PC-9 (cell line): ENCODE measurements around the gene STOX1.

ENCODE experiments used
- EZH2 ChIP-seq: fragments of 200-600 bp; sonication (generic); IDR thresholded peaks from 2 replicates; pipeline ENCODE4 v1.8.0; 2017; ENCODE audit warnings: antibody characterized with exemption, low read depth
- TF ChIP-seq, protein P1 (sequence below): fragments of 200-600 bp; sonication (generic); conservative IDR thresholded peaks from 2 replicates; pipeline ENCODE4 v1.6.1; 2017; ENCODE audit warnings: mixed run types, antibody characterized with exemption, mild to moderate bottlenecking, moderate library complexity

DNA sequence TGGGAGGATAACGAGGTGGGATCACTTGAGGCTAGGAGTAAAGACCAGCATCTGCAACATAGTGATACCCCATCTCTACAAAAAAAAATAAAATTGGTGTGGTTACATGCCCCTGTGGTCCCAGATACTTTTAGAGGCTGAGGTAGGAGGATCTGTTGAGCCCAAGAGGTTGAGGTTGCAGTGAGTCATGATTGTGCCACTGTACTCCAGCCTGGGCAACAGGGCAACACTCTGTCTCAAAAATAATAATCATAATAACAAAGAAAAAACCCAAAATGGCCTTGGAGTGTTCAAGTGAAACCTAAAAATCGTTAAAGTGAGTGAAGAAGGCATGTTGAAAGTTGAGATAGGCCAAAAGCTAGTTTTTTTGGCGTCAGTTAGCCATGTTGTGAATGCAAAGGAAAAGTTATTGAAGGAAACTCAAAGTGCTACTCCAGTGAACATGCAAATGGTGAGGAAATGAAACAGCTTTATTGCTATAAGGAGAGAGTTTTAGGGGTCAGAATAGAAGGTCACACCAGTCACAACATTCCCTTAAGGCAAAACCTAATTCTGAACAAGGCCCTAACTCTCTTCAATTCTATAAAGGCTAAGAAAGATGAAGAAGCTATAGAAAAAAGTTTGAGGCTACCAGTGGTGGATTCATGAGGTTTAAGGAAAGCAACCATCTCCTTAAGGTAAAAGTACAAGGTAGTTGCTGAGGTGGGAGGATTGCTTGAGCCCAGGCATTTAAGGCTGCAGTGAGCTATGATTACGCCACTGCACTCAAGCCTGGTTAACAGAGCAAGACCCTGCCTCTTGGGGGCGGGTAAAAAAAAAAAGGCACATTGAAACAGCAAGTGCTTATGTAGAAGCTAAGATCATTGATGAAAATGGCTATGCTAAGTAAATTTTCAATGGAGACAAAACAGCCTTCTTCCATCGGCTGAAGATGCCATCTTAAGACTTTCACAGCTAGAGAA, 45.4 kb upstream of the STOX1 start:
- TF ChIP-seq, protein P1, sequence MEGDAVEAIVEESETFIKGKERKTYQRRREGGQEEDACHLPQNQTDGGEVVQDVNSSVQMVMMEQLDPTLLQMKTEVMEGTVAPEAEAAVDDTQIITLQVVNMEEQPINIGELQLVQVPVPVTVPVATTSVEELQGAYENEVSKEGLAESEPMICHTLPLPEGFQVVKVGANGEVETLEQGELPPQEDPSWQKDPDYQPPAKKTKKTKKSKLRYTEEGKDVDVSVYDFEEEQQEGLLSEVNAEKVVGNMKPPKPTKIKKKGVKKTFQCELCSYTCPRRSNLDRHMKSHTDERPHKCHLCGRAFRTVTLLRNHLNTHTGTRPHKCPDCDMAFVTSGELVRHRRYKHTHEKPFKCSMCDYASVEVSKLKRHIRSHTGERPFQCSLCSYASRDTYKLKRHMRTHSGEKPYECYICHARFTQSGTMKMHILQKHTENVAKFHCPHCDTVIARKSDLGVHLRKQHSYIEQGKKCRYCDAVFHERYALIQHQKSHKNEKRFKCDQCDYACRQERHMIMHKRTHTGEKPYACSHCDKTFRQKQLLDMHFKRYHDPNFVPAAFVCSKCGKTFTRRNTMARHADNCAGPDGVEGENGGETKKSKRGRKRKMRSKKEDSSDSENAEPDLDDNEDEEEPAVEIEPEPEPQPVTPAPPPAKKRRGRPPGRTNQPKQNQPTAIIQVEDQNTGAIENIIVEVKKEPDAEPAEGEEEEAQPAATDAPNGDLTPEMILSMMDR = no peak
- TF ChIP-seq EZH2 = no peak
